ENCODE data around the gene DSPP. TPM values are rescaled to one million over a fixed set of nuclear protein-coding genes. Genes with fewer than 3 reads are reported as not detected.

Gene DSPP
- polyA plus RNA-seq, 3 donors: not detected

DNA sequence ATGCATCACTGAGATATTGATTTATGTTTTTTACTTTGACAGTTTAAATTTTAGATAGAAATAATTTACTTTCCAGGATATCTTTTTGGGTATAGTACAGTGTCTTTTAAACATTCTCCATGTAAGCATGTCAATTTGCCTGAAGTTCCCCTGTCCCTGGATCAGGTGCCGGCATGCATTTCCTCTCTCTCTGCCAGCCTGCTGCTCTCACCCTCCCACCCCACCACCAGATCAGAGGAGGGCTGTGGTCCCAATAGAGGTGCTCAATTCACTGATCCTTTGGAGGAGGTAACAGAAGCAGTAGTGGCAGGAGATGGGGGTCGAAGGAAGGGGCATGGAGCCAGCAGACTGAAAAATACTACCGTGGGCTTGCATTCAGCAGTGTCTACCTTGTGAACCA lies 28.3 kb upstream of the DSPP start:
- H3K79me2 ChIP-seq (ENCODE audit: insufficient read depth, low read length): no peaks in the 10 kb centered on the region
- no peaks in the 10 kb centered on the region for H3K4me1 Mint-ChIP-seq
- TF ChIP-seq, protein P1, sequence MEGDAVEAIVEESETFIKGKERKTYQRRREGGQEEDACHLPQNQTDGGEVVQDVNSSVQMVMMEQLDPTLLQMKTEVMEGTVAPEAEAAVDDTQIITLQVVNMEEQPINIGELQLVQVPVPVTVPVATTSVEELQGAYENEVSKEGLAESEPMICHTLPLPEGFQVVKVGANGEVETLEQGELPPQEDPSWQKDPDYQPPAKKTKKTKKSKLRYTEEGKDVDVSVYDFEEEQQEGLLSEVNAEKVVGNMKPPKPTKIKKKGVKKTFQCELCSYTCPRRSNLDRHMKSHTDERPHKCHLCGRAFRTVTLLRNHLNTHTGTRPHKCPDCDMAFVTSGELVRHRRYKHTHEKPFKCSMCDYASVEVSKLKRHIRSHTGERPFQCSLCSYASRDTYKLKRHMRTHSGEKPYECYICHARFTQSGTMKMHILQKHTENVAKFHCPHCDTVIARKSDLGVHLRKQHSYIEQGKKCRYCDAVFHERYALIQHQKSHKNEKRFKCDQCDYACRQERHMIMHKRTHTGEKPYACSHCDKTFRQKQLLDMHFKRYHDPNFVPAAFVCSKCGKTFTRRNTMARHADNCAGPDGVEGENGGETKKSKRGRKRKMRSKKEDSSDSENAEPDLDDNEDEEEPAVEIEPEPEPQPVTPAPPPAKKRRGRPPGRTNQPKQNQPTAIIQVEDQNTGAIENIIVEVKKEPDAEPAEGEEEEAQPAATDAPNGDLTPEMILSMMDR (IDR thresholded peaks at IDR 0.05): no peak
- 83% methylated on average over 2 of the region's 3 CpGs for WGBS (ENCODE audit: insufficient coverage)
- no peak overlapping the region for H3K4me3 Mint-ChIP-seq
- no peaks in the 10 kb centered on the region for H3K36me3 Mint-ChIP-seq
- H3K9me3 Mint-ChIP-seq: peaks cover 0 to 9% (median 4%) of the 10 kb centered on the region in 7 donors
- no peak overlapping the region for H3K9ac ChIP-seq (ENCODE audit: insufficient read depth, low read length, poor library complexity, severe bottlenecking)
- no peak for DNase-seq
- H2AFZ ChIP-seq (ENCODE audit: insufficient read depth, low read depth, low read length, poor library complexity, severe bottlenecking): no peak overlapping the region
- H3K4me1 ChIP-seq (ENCODE audit: control insufficient read depth in 1 of 2, insufficient read depth in 2 of 2, low read length in 2 of 2): no peaks in the 10 kb centered on the region
- intact Hi-C loops (cut with micrococcal nuclease): no loop called here
- H3K27ac Mint-ChIP-seq: no peak overlapping the region
- no peaks in the 10 kb centered on the region for H3K36me3 ChIP-seq (replicated peaks in 1 of 2; ENCODE audit: control insufficient read depth in 1 of 2, insufficient read depth in 2 of 2, low read length in 2 of 2)
- no peaks in the 10 kb centered on the region for H3K27me3 ChIP-seq (ENCODE audit: control insufficient read depth in 2 of 2, insufficient read depth in 2 of 2, low read length in 2 of 2)
- peaks cover 0 to 5% (median 2%) of the 10 kb centered on the region in 3 donors for H3K27me3 Mint-ChIP-seq (ENCODE audit: low read depth in 3 of 3)
- no peak overlapping the region for H3K27ac ChIP-seq (ENCODE audit: low read depth in 1 of 2, low read length in 2 of 2)
- H3K4me3 ChIP-seq (replicated peaks in 1 of 3; ENCODE audit: low read depth in 2 of 3, low read length in 3 of 3): no peak overlapping the region
- no peak overlapping the region for H3K4me2 ChIP-seq (replicated peaks; ENCODE audit: extremely low read depth, low read length, poor library complexity, severe bottlenecking)
- no peaks in the 10 kb centered on the region for H4K20me1 ChIP-seq (ENCODE audit: insufficient read depth, low read length)
- H3K9me3 ChIP-seq (replicated peaks in 1 of 2; ENCODE audit: control insufficient read depth in 1 of 2, insufficient read depth in 1 of 2, low read length in 2 of 2): no peaks in the 10 kb centered on the region

DNA sequence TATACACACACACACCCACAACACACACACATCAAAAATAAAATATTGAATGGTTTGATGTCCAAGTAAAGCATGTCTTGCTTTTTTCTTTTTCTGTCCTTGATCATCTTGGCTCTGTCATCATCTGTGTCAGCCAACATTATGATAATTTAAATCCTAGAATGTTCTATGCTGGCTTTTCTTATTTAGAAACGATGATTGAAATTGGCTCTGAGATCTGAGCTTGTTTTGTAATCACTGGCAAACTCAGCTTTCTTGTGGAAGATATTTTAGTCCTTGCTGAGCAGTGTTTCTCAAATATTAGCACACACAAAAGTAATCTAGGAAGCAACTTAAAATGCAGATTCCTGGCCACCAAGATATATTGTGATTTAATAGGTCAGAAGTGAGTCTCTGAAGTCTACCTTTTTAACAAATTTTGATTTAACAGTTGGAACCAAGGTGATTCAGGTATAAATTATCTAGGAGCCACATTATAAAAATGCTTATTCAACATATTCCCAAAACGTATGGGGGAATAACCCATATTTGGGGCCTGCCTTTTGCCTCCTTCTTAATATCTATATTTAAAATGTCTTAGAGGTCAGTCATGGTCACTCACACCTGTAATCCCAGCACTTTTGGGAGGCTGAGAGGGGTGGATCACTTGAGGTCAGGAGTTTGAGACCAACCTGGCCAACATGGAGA lies 24.0 kb upstream of the DSPP start:
- no peak for DNase-seq
- H2AFZ ChIP-seq (ENCODE audit: insufficient read depth, low read depth, low read length, poor library complexity, severe bottlenecking): no peak overlapping the region
- intact Hi-C loops (cut with micrococcal nuclease): no loop called here
- H3K27ac Mint-ChIP-seq: no peak overlapping the region
- H3K79me2 ChIP-seq (ENCODE audit: insufficient read depth, low read length): no peaks in the 10 kb centered on the region
- no peaks in the 10 kb centered on the region for H3K36me3 ChIP-seq (replicated peaks in 1 of 2; ENCODE audit: control insufficient read depth in 1 of 2, insufficient read depth in 2 of 2, low read length in 2 of 2)
- no peak overlapping the region for H3K9ac ChIP-seq (ENCODE audit: insufficient read depth, low read length, poor library complexity, severe bottlenecking)
- H3K4me2 ChIP-seq (replicated peaks; ENCODE audit: extremely low read depth, low read length, poor library complexity, severe bottlenecking): no peak overlapping the region
- H3K9me3 ChIP-seq (replicated peaks in 1 of 2; ENCODE audit: control insufficient read depth in 1 of 2, insufficient read depth in 1 of 2, low read length in 2 of 2): no peaks in the 10 kb centered on the region
- no peaks in the 10 kb centered on the region for H4K20me1 ChIP-seq (ENCODE audit: insufficient read depth, low read length)
- H3K4me3 Mint-ChIP-seq: no peak overlapping the region
- H3K4me1 ChIP-seq (ENCODE audit: control insufficient read depth in 1 of 2, insufficient read depth in 2 of 2, low read length in 2 of 2): no peaks in the 10 kb centered on the region
- peaks cover 0 to 8% (median 0%) of the 10 kb centered on the region in 7 donors for H3K9me3 Mint-ChIP-seq
- TF ChIP-seq, protein P1 (IDR thresholded peaks at IDR 0.05): no peak
- no peaks in the 10 kb centered on the region for H3K36me3 Mint-ChIP-seq
- H3K27me3 ChIP-seq (ENCODE audit: control insufficient read depth in 2 of 2, insufficient read depth in 2 of 2, low read length in 2 of 2): no peaks in the 10 kb centered on the region
- WGBS (ENCODE audit: insufficient coverage): no CpG with 5 or more reads among the region's 2 CpGs
- H3K4me1 Mint-ChIP-seq: no peaks in the 10 kb centered on the region
- H3K27me3 Mint-ChIP-seq (ENCODE audit: low read depth in 3 of 3): peaks cover 0 to 7% (median 2%) of the 10 kb centered on the region in 3 donors
- no peak overlapping the region for H3K27ac ChIP-seq (ENCODE audit: low read depth in 1 of 2, low read length in 2 of 2)
- H3K4me3 ChIP-seq (replicated peaks in 1 of 3; ENCODE audit: low read depth in 2 of 3, low read length in 3 of 3): no peak overlapping the region
